ENCODE data around the gene AHSG. TPM values are rescaled to one million over a fixed set of nuclear protein-coding genes. Genes with fewer than 3 reads are reported as not detected.

The AHSG gene
- total RNA-seq, 1 donor from 2014 or later: not detected

- no peaks in the 10 kb centered on the region for H3K9me3 ChIP-seq
- no peak for TF ChIP-seq CTCF (IDR thresholded peaks at IDR 0.05)
- DNase-seq (no peak), ATAC-seq (no peak)
- H3K4me1 ChIP-seq: no peaks in the 10 kb centered on the region
- H3K27me3 ChIP-seq: no peaks in the 10 kb centered on the region
- intact Hi-C loops (cut with DNase I): no loop called here
- H3K27ac ChIP-seq: no peak overlapping the region
- H3K4me3 ChIP-seq: no peak overlapping the region
- no peaks in the 10 kb centered on the region for H3K36me3 ChIP-seq
Observed at GRCh38 chr3:186608624-186609215, 4.1 kb upstream of the AHSG start.

DNA sequence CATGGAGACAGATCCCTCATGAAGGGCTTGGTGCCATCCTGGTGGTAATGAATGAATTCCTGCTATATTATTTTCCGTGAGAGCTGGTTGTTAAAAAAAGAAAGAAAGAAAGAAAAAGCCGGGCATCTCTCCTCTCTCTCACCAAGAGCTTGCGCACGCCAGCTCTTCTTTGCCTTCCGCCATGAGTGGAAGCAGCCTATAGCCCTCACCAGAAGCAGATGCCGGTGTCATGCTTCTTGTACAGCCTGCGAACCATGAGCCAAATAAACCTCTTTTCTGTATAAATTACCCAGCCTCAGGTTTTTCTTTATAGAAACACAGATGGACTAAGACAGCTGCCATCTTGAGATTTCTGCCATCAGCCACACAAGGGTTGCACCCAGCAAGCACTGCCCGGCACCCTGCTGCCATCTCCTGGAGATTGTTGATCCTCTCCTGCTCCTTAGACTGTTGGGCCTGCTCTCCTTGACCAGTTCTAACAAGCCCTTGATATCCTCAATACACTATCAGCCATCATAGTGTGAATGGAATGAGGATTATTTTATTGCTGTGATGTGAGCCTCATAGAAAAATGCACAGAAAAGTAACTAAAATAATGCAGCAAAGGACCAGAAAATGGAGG, 3.5 kb upstream of the AHSG start:
- Histone ChIP-seq H3K27me3 (peaks cover 4% of the 10 kb centered on the region), H3K27ac (no peak overlapping the region), H3K36me3 (no peaks in the 10 kb centered on the region), H3K4me3 (no peak overlapping the region), H3K9me3 (no peaks in the 10 kb centered on the region), H3K4me1 (no peaks in the 10 kb centered on the region)
- intact Hi-C loops (cut with DNase I): no loop called here
- DNase-seq: no peak
- peak; percentile 66 for ATAC-seq
- no peak for TF ChIP-seq CTCF (IDR thresholded peaks at IDR 0.05)

DNA sequence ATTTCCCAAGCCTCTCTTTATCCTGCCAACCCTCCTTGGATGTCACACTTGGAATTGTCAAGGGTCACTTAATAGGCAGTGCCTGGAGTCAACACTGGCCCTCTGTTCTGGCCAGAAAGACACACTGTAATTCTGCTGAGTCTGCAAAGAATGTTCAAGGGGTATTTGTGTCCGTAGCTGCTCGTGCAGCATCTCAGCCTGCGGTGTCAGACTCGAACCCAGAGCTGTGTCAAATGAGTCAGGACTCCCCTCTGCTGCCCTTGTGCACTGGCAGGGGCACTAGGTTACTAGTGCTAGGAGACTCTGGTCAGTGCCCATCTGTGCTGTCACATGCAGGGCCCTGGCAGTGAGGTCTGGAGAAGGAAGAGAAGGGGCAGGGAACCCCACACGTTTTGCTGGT, 795 bp upstream of the AHSG start:
- Histone ChIP-seq H3K36me3 (no peaks in the 10 kb centered on the region), H3K27me3 (peaks cover 11% of the 10 kb centered on the region), H3K4me1 (no peaks in the 10 kb centered on the region), H3K4me3 (no peak overlapping the region), H3K27ac (no peak overlapping the region), H3K9me3 (no peaks in the 10 kb centered on the region)
- TF ChIP-seq CTCF (IDR thresholded peaks at IDR 0.05): no peak
- ATAC-seq: no peak
- DNase-seq: no peak
- intact Hi-C loops (cut with DNase I): loop anchor here (5.0 kb wide), 1 partner anchor 205 kb away; no protein-coding TSS in a partner anchor

DNA sequence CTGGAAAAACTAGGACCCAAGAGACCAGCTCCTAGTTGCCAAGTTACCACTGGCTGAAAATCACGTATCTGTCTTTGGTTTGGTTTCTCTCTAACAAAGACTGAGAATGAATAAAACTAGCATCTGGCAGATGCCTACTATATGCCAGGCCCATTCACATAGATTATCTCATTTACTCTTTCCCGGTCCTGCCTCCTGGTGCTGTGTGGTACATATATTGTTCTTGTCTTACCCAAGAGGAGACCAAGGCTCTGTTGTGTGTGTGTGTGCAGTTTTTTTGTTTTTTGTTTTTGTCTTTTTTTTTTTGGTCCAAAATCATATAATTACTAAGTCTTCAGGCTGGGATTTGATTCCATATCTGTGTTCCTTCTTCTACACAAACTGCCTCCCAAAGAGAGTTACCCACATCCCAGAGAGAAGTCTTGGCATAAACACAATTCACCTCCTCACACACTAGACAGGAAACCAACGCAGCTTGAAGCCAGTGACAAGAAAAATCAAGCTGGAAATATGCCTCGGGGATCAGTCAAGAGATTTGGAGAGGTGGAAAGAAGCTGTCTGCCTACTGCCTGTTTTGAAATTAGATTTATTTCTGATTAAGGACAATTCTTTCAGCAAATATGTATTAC, 891 bp downstream of the AHSG start:
- no peak for TF ChIP-seq CTCF (IDR thresholded peaks at IDR 0.05)
- H3K27me3 ChIP-seq: peaks cover 16% of the 10 kb centered on the region
- H3K4me1 ChIP-seq: no peaks in the 10 kb centered on the region
- DNase-seq (no peak), ATAC-seq (no peak)
- H3K27ac ChIP-seq: no peak overlapping the region
- H3K36me3 ChIP-seq: no peaks in the 10 kb centered on the region
- H3K9me3 ChIP-seq: no peaks in the 10 kb centered on the region
- no peak overlapping the region for H3K4me3 ChIP-seq
- intact Hi-C loops (cut with DNase I): loop anchor here (5.0 kb wide), 1 partner anchor 204 kb away; no protein-coding TSS in a partner anchor

GRCh38 chr3:186614266-186614596, 1.4 kb downstream of the AHSG start:
- DNase-seq: no peak
- no peak for TF ChIP-seq CTCF (IDR thresholded peaks at IDR 0.05)
- H3K36me3 ChIP-seq: no peaks in the 10 kb centered on the region
- H3K4me1 ChIP-seq: no peaks in the 10 kb centered on the region
- no peak overlapping the region for H3K27ac ChIP-seq
- H3K27me3 ChIP-seq: peaks cover 21% of the 10 kb centered on the region
- no peaks in the 10 kb centered on the region for H3K9me3 ChIP-seq
- no peak for ATAC-seq
- intact Hi-C loops (cut with DNase I): loop anchor here (5.0 kb wide), 1 partner anchor 203 kb away; no protein-coding TSS in a partner anchor
- no peak overlapping the region for H3K4me3 ChIP-seq

All from upper lobe of right lung (tissue), 1 donor.